ENCODE data around the gene CCDC18.
"Not testable (repeated sequence)": the region's sequence is repeated elsewhere in the genome, so short reads cannot be mapped to it uniquely, and the experiment has no call there.

The CCDC18 gene

GRCh38 chr1:93255222-93256079 is 74.9 kb downstream of the CCDC18 start:
- Histone ChIP-seq H3K9me3 (ENCODE audit: insufficient read depth, low read depth, low read length) (peaks cover 6% of the 10 kb centered on the region; the same call in 1 of the 2 replicates), H3K79me2 (ENCODE audit: insufficient read depth, low read length) (no peaks in the 10 kb centered on the region; the same call in 1 of the 2 replicates), H3K4me1 (ENCODE audit: insufficient read depth, low read length, poor library complexity, severe bottlenecking) (no peaks in the 10 kb centered on the region), H2AFZ (ENCODE audit: low read length) (no peak overlapping the region), H3K27me3 (ENCODE audit: insufficient read depth, low read length, poor library complexity, severe bottlenecking) (no peaks in the 10 kb centered on the region), H3K9ac (ENCODE audit: low read depth, low read length, poor library complexity, severe bottlenecking) (no peak overlapping the region), H3F3A (ENCODE audit: low read depth) (no peaks in the 10 kb centered on the region), H3K36me3 (ENCODE audit: insufficient read depth, low read length) (peaks cover 30% of the 10 kb centered on the region; the same call in 1 of the 2 replicates), H3K9me2 (replicated peaks; ENCODE audit: low read depth, low read length) (no peaks in the 10 kb centered on the region), H3K4me3 (ENCODE audit: low read length, poor library complexity, severe bottlenecking) (no peak overlapping the region), H4K20me1 (ENCODE audit: insufficient read depth, low read length, poor library complexity, severe bottlenecking) (no peaks in the 10 kb centered on the region), H3K4me2 (ENCODE audit: low read depth, low read length, poor library complexity, severe bottlenecking) (no peak overlapping the region)
- TF ChIP-seq EZH2phosphoT487 (IDR thresholded peaks at IDR 0.05; ENCODE audit: borderline replicate concordance) = no peak

DNA sequence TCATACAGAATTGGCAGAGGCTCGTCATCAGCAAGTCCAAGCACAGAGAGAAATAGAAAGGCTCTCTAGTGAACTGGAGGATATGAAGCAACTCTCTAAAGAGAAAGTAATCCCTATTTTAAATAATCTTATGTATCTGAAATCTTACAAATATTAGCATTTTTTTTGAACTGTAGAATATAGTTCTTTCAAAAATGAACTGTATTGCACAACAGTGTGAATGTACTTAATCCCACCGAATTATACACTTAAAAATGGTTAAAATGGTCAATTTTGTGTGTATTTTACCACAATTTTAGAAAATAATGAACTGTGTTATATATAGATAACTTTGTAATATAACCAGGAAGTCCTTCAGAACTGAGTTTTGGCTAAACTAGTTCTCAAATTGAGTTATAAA is 75.9 kb downstream of the CCDC18 start:
- Histone ChIP-seq H3K4me3 (ENCODE audit: low read length, poor library complexity, severe bottlenecking) (no peak overlapping the region), H3K9ac (ENCODE audit: low read depth, low read length, poor library complexity, severe bottlenecking) (no peak overlapping the region), H3F3A (ENCODE audit: low read depth) (no peaks in the 10 kb centered on the region), H3K4me1 (ENCODE audit: insufficient read depth, low read length, poor library complexity, severe bottlenecking) (no peaks in the 10 kb centered on the region), H3K79me2 (ENCODE audit: insufficient read depth, low read length) (no peaks in the 10 kb centered on the region; the same call in 1 of the 2 replicates), H3K36me3 (ENCODE audit: insufficient read depth, low read length) (peaks cover 32% of the 10 kb centered on the region; the same call in 1 of the 2 replicates), H3K27me3 (ENCODE audit: insufficient read depth, low read length, poor library complexity, severe bottlenecking) (no peaks in the 10 kb centered on the region), H3K4me2 (ENCODE audit: low read depth, low read length, poor library complexity, severe bottlenecking) (no peak overlapping the region), H3K9me3 (ENCODE audit: insufficient read depth, low read depth, low read length) (peaks cover 6% of the 10 kb centered on the region; the same call in 1 of the 2 replicates), H2AFZ (ENCODE audit: low read length) (no peak overlapping the region), H3K9me2 (replicated peaks; ENCODE audit: low read depth, low read length) (no peaks in the 10 kb centered on the region), H4K20me1 (ENCODE audit: insufficient read depth, low read length, poor library complexity, severe bottlenecking) (no peaks in the 10 kb centered on the region)
- TF ChIP-seq CTCF (conservative IDR thresholded peaks at IDR 0.05; ENCODE audit: low read length) = no peak
- no peak for TF ChIP-seq EZH2phosphoT487 (IDR thresholded peaks at IDR 0.05; ENCODE audit: borderline replicate concordance)

GRCh38 chr1:93257889-93258288 is 77.4 kb downstream of the CCDC18 start:
- no peak for TF ChIP-seq EZH2phosphoT487 (IDR thresholded peaks at IDR 0.05; ENCODE audit: borderline replicate concordance)
- no peak for TF ChIP-seq CTCF (conservative IDR thresholded peaks at IDR 0.05; ENCODE audit: low read length)
- Histone ChIP-seq H3K9me3 (ENCODE audit: insufficient read depth, low read depth, low read length) (peaks cover 7% of the 10 kb centered on the region; the same call in 1 of the 2 replicates), H3K36me3 (ENCODE audit: insufficient read depth, low read length) (peaks cover 38% of the 10 kb centered on the region; the same call in 1 of the 2 replicates), H3K9me2 (replicated peaks; ENCODE audit: low read depth, low read length) (no peaks in the 10 kb centered on the region), H3F3A (ENCODE audit: low read depth) (no peaks in the 10 kb centered on the region), H3K79me2 (ENCODE audit: insufficient read depth, low read length) (no peaks in the 10 kb centered on the region), H3K4me3 (ENCODE audit: low read length, poor library complexity, severe bottlenecking) (no peak overlapping the region), H3K4me1 (ENCODE audit: insufficient read depth, low read length, poor library complexity, severe bottlenecking) (no peaks in the 10 kb centered on the region), H3K4me2 (ENCODE audit: low read depth, low read length, poor library complexity, severe bottlenecking) (no peak overlapping the region), H4K20me1 (ENCODE audit: insufficient read depth, low read length, poor library complexity, severe bottlenecking) (no peaks in the 10 kb centered on the region), H2AFZ (ENCODE audit: low read length) (no peak overlapping the region), H3K27me3 (ENCODE audit: insufficient read depth, low read length, poor library complexity, severe bottlenecking) (no peaks in the 10 kb centered on the region), H3K9ac (ENCODE audit: low read depth, low read length, poor library complexity, severe bottlenecking) (no peak overlapping the region)

DNA sequence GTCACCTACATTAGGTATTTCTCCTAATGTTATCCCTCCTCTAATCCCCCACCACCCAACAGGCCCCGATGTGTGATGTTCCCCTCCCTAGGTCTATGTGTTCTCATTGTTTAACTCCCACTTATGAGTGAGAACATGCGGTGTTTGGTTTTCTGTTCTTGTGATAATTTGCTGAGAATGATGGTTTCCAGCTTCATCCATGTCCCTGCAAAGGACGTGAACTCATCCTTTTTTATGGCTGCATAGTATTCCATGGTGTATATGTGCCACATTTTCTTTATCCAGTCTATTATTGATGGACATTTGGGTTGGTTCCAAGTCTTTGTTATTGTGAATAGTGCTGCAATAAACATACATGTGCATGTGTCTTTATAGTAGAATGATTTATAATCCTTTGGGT is 80.2 kb downstream of the CCDC18 start:
- not testable (repeated sequence) for H3K9me2 ChIP-seq (replicated peaks; ENCODE audit: low read depth, low read length); H3K4me1 ChIP-seq (ENCODE audit: insufficient read depth, low read length, poor library complexity, severe bottlenecking); H3K27me3 ChIP-seq (ENCODE audit: insufficient read depth, low read length, poor library complexity, severe bottlenecking); H3K79me2 ChIP-seq (ENCODE audit: insufficient read depth, low read length); H3K4me3 ChIP-seq (ENCODE audit: low read length, poor library complexity, severe bottlenecking); H3K4me2 ChIP-seq (ENCODE audit: low read depth, low read length, poor library complexity, severe bottlenecking); H4K20me1 ChIP-seq (ENCODE audit: insufficient read depth, low read length, poor library complexity, severe bottlenecking); H3K9ac ChIP-seq (ENCODE audit: low read depth, low read length, poor library complexity, severe bottlenecking); H2AFZ ChIP-seq (ENCODE audit: low read length); H3F3A ChIP-seq (ENCODE audit: low read depth)
- H3K36me3 ChIP-seq (ENCODE audit: insufficient read depth, low read length) = peaks cover 52% of the 10 kb centered on the region; the same call in 1 of the 2 replicates
- H3K9me3 ChIP-seq (ENCODE audit: insufficient read depth, low read depth, low read length) = peaks cover 13% of the 10 kb centered on the region; the same call in 1 of the 2 replicates
